ENCODE results near the gene TCIRG1. TPM values are rescaled to one million over a fixed set of nuclear protein-coding genes. Genes with fewer than 3 reads are reported as not detected.

Gene TCIRG1
- total RNA-seq, 1 experiment from 2014 or later: 51.1 TPM

GRCh38 chr11:68002575-68002937, 36.3 kb upstream of the TCIRG1 start:
- no peak for ATAC-seq
- CTCF ChIA-PET: interaction anchor here (0.9 to 2.0 kb wide), 3 partner anchors 9 to 206 kb away, joined by 3 to 10 read pairs (median 9); no protein-coding TSS in a partner anchor

GRCh38 chr11:68002938-68003845, 35.6 kb upstream of the TCIRG1 start:
- DNase-seq (ENCODE audit: low spot score): peak; percentile 56
- Mint-ChIP-seq H3K9me3 (no peaks in the 10 kb centered on the region), H3K4me1 (peaks cover 22% of the 10 kb centered on the region), H3K27ac (0 out of 2 replicates have a peak overlapping the region, but pooled peaks have one; percentile 49), H3K27me3 (ENCODE audit: low read depth) (no peaks in the 10 kb centered on the region; the same call in none of the 2 replicates), H3K36me3 (peaks cover 2% of the 10 kb centered on the region), H3K4me3 (peak overlapping the region; percentile 76)
- TF ChIP-seq TP53 (CRISPR knock-in tag; IDR thresholded peaks at IDR 0.05) (0 out of 2 replicates have a peak, but pooled peaks have one; percentile 13), MAX (CRISPR knock-in tag; IDR thresholded peaks at IDR 0.05) (peak; percentile 34; the same call in 1 of the 2 replicates), ZNF121 (CRISPR knock-in tag; IDR thresholded peaks at IDR 0.05) (no peak), ZNF423 (CRISPR knock-in tag; IDR thresholded peaks at IDR 0.05) (0 out of 2 replicates have a peak, but pooled peaks have one; percentile 40), ZNF138 (CRISPR knock-in tag; conservative IDR thresholded peaks at IDR 0.05) (no peak)
- ChIA-PET POLR2A (no interaction called here), CTCF (interaction anchor here (0.9 to 2.0 kb wide), 3 partner anchors 10 to 206 kb away, joined by 3 to 10 read pairs (median 9); no protein-coding TSS in a partner anchor)
- ATAC-seq: peak; percentile 55

More at GRCh38 chr11:68002575-68002937, 36.3 kb upstream of the TCIRG1 start:
- no peak for DNase-seq (ENCODE audit: low spot score)
- H3K27ac Mint-ChIP-seq: no peak overlapping the region
- POLR2A ChIA-PET: no interaction called here
- H3K36me3 Mint-ChIP-seq: peaks cover 2% of the 10 kb centered on the region
- H3K9me3 Mint-ChIP-seq: no peaks in the 10 kb centered on the region
- H3K4me3 Mint-ChIP-seq: peak overlapping the region; percentile 76
- H3K27me3 Mint-ChIP-seq (ENCODE audit: low read depth): no peaks in the 10 kb centered on the region; the same call in none of the 2 replicates
- H3K4me1 Mint-ChIP-seq: peaks cover 23% of the 10 kb centered on the region
- TF ChIP-seq NR2C2 (CRISPR knock-in tag; IDR thresholded peaks at IDR 0.05) (no peak), USF1 (CRISPR knock-in tag; IDR thresholded peaks at IDR 0.05) (0 out of 2 replicates have a peak, but pooled peaks have one; percentile 28), FOXJ3 (CRISPR knock-in tag; IDR thresholded peaks at IDR 0.05; ENCODE audit: borderline replicate concordance) (no peak)

- H3K27me3 Mint-ChIP-seq (ENCODE audit: low read depth): no peaks in the 10 kb centered on the region; the same call in none of the 2 replicates
- ChIA-PET CTCF (interaction anchor here (1.9 to 2.0 kb wide), 2 partner anchors 11 to 49 kb away, joined by 9 to 10 read pairs; no protein-coding TSS in a partner anchor), POLR2A (no interaction called here)
- H3K4me1 Mint-ChIP-seq: peaks cover 22% of the 10 kb centered on the region
- peak within 1 kb of the TSS; percentile 76 for H3K4me3 Mint-ChIP-seq
- peak; percentile 78 for DNase-seq (ENCODE audit: low spot score)
- peak; percentile 79 for ATAC-seq
- TF ChIP-seq USF1 (CRISPR knock-in tag; IDR thresholded peaks at IDR 0.05): peak; percentile 60; the same call in 1 of the 2 replicates
- TF ChIP-seq USF2 (CRISPR knock-in tag; IDR thresholded peaks at IDR 0.05): peak; percentile 71
- no peak for TF ChIP-seq ZNF281 (CRISPR knock-in tag; IDR thresholded peaks at IDR 0.05)
- TF ChIP-seq MAX (CRISPR knock-in tag; IDR thresholded peaks at IDR 0.05): peak; percentile 70
- TF ChIP-seq ETV6 (CRISPR knock-in tag; IDR thresholded peaks at IDR 0.05): no peak
- TF ChIP-seq ZBTB43 (CRISPR knock-in tag; IDR thresholded peaks at IDR 0.05): 0 out of 2 replicates have a peak, but pooled peaks have one; percentile 85
- peak; percentile 69 for TF ChIP-seq SP1 (CRISPR knock-in tag; conservative IDR thresholded peaks at IDR 0.05)
- no peak for TF ChIP-seq CREM (CRISPR knock-in tag; IDR thresholded peaks at IDR 0.05)
- H3K9me3 Mint-ChIP-seq: no peaks in the 10 kb centered on the region
- H3K27ac Mint-ChIP-seq: 0 out of 2 replicates have a peak within 1 kb of the TSS, but pooled peaks have one; percentile 49
- peaks cover 2% of the 10 kb centered on the region for H3K36me3 Mint-ChIP-seq
These were observed 34.8 kb upstream of the TCIRG1 start, which contains the start of gene UNC93B1 for GRCh38 chr11:68003846-68004550. UNC93B1 (minus strand) TSS chr11:68004097; CDS start chr11:68004043, 54 bp downstream.

Data from WTC11 (cell line).